NCI-H510A treated with DMSO at 0.1 percent for 48 hours (cell line): ENCODE data around the gene HLA-E.

Experiments used
- DNase-seq: peaks from one replicate; lab custom pipeline; 2025; lab: John Stamatoyannopoulos, UW

The HLA-E gene

DNA sequence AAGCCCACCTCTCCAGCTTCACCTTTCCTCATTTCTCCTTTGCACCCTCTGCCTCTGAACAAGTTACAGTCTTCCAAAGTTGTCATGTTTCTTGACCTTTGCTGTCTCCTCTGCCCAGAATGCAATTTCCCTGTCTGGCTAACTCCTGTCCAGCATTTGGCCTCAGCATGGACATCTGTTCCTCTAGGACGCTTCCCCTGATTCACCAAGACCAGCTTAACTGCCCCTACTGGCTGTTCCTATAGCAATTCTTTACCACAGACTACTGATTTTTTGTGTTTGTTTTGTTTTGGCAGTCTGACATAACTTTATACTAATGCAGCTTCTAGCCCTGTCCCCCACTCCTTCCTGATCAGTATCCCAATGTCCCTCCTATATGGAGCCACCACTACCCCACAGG, 53.6 kb downstream of the HLA-E start:
- DNase-seq, result no peak
